Activated naive CD4-positive, alpha-beta T cell treated with anti-CD3 and anti-CD28 coated beads, Interleukin-2, amount 50 U/mL, for 16 hours (primary cell): ENCODE measurements around the gene TARS1.

ENCODE experiments used
- DNase-seq: peaks from one replicate; pipeline ENCODE4 v3.0.0-alpha.2; 2020

The TARS1 gene

DNA sequence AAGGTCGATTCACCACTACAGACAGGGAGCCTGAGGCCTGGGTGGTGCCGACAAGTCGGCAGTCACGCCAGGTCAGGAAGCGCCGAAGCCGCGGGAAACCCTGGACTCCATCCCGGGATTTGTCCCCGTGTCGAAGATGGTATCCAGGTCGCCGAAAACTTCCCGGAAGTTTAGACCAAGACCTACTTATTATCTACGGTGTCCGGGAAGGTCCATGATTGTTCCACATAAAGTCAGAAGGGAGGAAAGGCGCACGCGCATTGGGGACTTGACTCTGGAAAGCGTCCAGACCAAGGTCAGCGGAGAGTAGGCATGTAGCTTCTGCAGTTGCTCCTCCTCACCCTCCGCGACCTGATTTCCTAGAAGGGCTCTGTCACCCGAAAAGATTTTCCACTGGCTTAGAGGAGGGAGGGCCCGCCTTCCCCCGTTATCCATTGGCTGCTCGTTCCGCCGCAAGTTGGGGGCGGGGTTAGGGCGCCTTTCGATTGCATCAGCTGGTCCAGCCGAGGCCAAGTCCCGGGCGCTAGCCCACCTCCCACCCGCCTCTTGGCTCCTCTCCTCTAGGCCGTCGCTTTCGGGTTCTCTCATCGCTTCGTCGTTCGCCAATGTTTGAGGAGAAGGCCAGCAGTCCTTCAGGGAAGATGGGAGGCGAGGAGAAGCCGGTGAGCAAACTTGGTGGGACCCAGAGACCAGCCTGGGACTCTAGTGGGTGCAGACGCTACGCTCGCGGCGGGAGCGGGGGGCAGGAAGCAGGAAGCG, at the start of gene TARS1:
TARS1 (plus strand) TSS at position 484 of the 759 bp plus-strand sequence; CDS start at position 606, 122 bp downstream.
- DNase-seq, result peak; percentile 95

DNA sequence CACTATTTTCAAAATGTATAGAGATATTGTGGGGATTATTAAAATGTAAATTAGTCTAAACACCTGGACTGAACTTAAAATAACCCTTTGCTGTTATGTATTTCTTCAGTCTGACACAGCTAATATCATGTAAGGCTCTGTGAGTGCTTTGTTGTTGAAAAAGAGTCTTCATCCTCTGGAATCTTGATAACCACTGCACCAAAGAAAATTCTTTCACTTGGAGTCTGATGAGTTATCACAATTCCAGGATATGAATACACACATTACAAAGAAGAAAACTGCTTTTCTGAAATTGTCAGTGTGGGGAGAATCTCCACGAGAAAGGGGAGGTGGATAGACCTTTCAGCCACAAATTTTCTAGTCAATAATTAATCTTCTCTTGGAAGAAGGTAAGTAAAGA, 42.3 kb upstream of the TARS1 start:
- no peak for DNase-seq

DNA sequence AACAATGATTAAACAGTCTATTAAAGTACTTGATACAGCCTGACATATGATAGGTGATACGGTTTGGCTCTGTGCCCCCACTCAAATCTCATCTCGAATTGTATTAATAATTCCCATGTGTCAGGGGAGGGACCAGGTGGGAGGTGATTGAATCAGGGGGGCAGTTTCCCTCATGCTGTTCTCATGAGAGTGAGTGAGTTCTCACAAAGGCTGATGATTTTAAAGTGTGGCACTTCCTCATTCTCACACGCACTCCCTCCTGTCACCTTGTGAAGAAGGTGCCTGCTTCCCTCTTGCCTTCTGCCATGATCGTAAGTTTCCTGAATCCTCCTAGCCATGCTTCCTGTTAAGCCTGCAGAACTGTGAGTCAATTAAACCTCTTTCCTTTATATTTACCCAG, 40.1 kb upstream of the TARS1 start:
- DNase-seq, result no peak

DNA sequence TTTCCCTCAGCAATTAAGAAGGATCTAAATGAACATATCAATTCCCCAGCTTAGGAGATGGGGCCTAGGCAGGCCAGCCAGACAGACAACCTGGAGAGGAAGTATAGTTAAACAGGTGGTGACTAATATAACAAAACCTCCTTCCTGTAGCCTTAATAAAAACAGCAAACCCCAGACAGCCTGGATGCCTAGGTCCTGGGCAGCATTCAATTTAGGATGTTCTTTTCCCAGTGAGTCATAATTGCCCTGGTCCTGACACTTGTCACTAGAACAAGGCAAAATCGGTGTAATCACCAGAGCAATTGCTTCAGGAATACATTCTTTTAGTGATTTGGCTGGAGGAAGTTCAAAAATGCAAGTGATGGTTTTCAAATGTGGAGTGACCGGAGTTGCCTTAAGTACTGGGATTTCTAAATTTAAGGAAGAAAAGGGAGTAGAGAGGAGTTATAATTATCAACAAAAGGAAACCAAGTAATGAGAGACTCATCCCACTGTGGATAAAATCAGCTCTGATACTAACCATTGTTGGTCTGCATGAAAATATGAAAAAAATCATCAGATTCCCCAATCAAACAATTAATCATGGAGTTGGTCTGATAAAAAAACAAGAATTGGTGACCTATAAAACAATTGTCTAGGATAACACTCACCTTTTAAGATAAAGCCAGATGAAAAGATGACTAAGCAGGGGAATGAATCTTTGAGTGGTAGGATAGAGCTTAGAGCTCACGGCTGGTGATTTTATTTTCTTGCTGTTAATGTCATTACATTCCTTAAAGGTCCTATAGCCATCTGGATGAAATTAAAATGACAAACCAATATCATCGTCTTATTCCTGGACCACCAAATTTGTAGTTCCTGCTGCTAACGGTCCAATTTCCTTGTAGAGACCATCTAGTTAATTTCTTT, 39.0 kb upstream of the TARS1 start:
- DNase-seq, result no peak

DNA sequence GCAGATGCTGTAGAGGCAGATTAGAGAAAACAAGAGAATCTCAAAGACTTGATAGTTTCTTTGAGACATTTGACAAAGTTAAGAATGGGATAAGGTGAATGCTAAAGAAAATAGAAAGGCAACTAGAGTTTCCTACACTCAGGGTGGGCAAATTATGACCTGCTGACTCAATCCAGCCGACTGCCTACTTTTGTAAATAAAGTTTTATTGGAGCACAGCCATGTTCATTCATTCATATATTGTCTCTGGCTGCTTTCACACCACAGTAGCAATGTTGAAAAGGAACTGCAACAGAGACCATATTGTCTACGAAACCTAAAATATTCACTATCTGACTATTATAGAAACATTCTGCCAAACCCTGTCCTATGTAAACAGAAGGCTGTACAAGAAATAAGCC, 37.6 kb upstream of the TARS1 start:
- DNase-seq, result no peak

DNA sequence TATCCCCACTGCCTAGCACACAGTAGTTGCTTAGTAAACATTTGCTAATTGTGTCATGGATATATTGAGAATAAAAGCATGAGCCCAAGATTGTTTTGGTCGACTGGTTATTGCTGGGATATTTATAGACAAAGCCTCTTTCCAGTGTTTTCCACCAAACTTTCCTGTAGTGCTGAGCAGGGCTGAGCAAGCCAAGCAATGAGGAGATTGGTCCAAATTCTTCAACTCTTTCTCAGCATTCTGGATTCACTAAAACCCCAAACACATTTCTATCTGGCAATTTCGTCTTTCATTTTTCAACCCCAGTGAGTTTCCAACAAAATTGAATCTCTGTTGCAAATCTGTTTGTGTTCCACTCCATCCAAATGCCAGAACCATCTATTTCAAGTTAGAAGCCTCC, 31.9 kb upstream of the TARS1 start:
- no peak for DNase-seq

DNA sequence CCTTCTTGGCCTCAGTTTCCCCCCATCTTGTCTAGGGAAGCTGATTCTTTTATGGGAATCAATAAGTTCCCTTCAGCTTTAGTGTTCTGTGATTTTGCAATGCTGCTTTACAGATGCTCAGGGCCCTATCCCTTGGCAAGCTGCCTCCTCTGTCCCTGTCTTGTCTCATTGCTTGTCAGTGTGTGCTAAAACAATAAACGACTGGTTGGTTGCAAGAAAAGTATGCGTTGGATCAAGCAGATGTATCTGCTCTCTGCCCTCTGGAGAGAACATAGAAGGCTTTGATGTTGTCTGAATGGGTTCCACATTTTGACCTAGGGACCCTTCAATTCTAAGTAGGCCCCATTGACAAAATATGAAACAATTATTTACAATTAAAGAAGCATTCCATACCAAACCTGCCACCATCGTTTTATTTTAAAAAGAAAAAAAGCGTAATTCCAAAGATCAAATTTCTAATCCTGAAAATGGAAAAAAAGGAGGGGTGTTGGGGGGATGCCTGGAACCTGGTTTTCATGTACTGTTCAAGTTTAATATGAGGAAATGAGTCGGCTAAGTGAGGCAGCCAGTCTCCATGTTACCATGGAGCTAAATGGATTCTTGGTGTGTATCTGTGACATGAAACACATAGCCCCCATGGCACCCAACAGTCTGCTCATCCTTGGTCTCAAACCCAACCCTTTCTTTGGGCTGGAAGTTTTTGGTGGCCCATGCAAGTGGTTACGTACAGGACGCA, 31.2 kb upstream of the TARS1 start:
- no peak for DNase-seq

DNA sequence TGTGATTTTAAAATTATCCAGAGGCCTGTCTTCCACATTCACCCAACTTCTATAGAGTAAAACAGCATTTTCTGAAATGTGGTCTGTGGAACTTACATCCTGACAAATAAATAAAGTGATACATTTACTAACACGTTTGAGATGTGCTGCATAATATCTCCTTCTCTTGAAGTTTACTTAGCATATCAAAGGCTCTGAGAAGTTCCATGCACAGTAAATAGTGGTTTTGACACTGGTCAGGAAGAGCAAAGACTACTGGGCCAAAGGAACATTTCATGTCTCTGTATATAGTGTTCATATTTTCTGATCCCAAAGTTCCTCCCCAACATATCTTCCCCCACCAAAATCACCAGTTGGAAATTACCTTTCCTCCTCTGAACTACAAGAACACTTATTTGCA, 30.5 kb upstream of the TARS1 start:
- no peak for DNase-seq

DNA sequence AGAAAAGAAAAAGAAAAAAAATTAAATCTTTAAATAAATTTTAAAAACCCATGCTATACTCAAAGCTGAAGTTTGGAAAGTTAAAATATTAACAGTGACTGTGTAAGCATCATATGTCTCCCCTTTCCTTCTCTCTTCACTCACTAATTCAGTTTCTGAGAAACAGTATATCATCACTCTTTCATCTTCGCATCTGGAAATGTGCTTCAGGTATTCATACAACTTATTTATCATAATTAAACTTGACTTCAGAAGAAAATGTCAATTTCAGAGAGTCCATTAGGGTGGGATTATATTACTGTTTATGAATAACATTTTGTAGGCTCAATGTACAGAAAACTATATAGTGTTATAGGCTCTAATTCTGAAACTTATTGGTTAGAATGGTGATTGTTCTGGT, 29.3 kb upstream of the TARS1 start:
- no peak for DNase-seq

DNA sequence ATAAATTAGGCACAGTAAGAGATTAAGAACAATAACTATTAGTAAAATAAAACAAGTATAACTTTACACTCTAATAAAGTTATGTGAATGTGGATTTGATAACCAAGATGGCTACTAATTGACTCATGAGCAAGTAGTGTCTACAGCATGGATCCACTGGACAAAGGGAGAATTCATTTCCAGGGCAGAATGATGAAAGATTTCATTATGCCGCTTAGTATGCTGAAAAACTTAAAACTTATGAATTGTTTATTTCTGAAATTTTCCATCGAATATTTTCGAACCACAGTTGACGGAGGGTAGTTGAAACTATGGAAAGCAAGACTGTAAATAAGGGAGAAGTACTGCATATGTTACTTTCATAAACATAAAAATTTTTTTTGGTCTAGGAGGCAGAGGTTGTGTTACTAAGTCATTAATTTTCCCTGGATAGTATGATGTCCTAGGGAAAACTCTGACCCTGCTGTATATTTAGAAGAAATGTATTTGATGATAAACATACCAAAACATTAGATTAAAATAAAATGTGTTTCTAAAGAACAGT, 24.9 kb upstream of the TARS1 start:
- no peak for DNase-seq

DNA sequence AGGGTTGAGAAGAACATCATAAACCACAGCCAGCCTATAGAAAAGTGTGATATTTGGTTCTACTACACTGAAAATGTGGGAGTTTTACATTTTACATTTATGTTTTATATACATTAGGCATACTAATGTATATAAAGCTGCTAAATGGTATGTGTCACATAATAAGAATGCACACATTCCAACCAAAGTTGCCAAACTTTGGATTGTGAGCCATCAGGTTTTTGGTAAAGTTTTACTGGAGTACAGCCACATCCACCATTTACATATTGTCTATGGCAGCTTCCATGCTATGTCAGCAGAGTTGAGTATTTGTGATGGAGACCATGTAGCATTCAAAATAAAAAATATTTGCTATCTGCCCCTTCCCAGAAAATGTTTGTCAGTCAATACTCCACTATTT, 23.1 kb upstream of the TARS1 start:
- no peak for DNase-seq

DNA sequence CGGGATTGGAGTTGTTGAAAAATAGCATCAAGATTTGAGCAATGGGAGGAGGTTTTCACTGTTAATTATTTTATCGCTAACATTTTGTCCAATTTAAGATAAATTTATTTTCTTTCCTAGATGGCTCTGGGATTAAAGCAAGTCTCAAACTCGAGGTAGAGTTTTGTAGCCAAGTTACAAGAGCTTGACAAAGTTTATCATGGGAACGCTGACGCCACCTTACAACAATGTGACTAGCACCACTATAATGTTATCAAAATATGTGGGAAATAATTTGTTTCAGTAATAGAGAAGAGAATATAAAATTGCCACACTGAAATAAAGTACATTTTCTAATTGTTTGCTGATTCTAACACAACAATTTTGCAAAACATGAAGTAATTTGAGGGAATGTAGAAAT, 19.8 kb upstream of the TARS1 start:
- no peak for DNase-seq

DNA sequence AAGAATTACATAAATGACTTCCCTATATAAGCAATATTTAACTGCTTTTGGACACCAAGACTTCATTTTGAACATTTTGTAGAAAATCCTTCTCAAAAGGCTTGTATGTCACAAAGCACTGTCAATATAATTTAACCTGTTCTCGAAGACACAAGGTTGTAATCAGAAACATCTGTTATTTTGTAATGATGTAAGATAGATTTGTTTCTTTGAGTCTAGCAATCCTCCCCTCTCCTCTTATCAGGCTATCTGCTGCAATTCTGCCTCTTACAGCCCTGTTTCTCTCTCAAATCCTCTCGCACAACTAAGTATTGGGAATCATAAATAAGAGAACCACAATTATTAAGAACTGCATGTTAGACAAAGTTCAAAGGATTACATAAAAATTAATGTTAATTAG, 18.6 kb upstream of the TARS1 start:
- DNase-seq, result no peak

DNA sequence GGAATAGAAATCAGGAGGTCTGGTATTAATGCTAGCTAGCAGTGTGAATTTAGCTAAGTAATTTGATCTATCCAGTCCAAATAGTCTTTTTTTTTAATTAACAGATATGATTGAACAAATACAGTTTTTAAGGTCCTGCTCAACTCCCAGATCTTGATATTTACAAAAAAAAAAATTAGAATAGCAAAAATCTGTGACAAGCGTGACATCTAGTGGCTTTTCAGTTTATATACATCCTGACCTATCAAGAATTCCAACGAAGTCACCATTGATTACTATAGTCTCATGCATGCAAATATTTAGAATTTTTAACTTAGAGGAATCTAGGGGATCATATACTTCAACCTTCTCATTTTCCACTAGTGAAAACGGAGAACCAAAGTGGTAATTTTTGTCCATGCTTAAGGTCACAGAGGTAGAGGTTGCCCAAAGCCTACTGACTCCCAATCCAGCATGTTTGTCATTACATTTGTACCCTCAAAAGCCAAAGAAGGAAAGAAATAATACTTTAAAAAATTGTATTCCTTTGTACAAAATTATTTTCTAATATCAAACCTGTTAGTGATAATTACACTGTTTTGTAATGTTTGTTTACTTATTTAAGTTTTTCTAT, 17.6 kb upstream of the TARS1 start:
- no peak for DNase-seq

DNA sequence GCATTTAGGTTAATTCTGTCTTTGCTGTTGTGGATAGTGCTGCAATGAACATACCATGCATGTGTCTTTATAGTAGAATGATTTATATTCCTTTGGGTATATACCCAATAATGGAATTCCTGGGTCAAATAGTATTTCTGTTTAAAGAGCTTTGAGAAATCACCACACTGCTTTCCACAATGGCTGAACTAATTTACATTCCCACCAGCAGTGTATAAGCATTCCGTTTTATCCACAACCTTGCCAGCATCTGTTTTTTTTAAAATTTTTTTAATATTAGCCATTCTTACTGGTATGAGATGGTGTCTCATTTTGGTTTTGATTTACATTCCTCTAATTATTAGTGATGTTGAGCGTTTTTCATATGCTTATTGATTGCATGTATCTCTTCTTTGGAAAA, 15.5 kb upstream of the TARS1 start:
- DNase-seq, result no peak

DNA sequence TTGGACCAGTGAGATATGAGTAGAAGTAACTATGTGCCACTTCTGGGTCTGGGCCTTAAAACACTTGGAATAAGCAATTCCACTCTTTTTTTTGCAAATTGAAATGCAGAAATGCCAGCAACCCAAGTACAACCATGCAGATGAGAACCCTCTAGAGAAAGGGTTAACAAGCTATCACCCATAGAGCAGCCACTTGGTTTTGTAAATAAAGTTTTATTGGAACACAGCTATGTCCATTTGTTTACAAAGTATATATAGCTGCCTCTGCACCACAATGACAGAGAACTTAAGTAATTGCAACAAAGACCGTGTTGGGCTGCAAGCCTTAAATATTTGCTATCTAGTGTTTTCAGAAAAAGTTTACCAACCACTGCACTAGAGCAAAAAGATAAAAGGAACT, 9.8 kb upstream of the TARS1 start:
- DNase-seq, result no peak

DNA sequence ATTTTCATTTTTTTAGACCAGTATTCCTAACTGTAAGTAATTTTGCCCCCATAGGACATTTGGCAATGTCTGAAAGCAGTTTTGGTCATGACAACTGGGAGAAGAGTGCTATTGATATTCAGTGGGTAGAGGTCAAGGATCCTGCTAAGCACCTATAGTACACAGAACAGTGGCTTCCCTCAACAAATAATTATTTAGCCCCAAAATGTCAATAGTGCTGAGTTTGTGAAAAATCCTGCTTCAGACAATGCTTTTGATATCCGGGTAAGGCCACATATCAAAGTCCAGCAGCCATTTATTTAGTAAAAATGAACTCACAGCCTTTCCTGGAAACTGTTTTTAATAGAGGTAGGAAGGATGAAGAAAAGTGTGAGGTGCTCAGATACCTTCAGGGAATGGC, 8.1 kb upstream of the TARS1 start:
- no peak for DNase-seq

DNA sequence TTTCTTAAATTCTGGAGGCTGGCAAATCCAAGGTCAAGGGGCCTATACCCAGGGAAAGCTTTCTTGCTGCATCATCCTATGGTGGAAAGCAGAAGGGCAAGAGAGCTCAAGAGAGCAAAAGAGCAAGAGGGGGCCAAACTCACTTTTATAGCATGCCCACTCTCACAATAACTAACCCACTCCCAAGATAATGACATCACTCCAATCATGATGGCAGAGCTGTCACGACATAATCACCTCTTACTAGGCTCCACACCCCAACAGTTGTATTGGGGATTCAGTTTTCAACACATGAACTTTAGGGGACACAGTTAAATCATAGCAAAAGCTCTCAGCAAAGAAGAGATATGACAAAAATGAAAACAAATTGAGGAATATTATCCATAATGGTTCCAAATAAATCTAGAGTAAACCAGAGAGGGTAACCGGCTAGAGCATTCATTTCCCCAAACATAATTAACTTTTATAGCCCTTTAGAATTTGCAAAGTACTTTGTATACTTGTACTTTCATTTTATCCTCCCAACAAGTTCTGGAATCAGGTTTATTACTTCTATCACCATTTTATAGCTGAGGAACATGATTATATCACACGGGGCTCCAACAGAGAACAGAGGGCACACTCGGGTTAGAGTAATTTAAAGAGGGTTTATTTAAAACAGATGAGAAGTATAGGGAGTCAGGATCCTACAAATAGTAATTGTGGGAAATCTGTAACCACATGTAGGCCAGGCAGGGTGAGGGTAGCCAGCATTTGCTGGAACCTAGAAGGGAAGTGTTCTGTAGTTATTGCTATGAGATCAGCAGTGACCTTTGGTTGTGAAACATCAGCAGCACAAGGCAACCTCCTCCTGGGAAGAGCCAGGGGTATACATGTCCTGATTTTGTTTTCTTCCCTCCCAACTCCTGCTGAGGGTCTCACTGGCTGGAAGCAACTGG, 7.2 kb upstream of the TARS1 start:
- no peak for DNase-seq

DNA sequence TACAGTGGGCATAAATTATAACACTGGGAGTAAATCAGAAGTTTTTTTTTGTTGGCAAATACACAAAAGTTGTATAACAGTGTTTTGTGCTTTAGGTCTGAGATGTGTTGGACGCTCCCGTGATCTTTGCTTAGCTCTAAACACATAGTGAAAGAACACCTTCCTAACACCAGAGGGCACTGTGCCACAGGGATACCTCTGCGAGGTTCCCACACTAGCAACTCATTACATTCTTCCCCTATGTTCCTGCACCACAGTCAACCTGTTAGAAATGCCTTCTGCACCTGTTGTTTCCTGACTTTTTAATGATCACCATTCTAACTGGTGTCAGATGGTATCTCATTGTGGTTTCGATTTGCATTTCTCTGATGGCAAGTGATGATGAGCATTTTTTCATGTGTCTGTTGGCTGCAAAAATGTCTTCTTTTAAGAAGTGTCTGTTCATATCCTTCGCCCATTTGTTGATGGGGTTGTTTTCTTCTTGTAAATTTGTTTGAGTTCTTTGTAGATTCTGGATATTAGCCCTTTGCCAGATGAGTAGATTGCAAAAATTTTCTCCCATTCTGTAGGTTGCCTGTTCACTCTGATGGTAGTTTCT, 4.8 kb upstream of the TARS1 start:
- DNase-seq, result peak; percentile 62

DNA sequence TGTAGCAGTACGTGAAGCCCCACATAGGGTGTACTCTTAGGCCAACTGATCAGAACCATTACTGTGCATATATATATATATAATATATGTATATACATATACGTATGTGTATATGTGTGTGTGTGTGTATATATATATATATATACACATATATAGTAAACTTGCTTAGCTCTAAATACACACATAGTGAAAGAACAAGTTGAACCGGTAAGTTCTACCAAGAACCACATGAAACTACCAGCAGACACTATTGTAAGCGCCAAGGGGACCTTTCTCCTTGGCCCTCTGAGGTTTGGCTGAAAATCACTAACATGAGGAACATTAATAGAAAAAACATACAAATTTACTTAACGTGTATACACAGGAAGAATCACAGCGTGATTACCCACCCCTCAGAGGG, 1.8 kb upstream of the TARS1 start:
- DNase-seq, result no peak

DNA sequence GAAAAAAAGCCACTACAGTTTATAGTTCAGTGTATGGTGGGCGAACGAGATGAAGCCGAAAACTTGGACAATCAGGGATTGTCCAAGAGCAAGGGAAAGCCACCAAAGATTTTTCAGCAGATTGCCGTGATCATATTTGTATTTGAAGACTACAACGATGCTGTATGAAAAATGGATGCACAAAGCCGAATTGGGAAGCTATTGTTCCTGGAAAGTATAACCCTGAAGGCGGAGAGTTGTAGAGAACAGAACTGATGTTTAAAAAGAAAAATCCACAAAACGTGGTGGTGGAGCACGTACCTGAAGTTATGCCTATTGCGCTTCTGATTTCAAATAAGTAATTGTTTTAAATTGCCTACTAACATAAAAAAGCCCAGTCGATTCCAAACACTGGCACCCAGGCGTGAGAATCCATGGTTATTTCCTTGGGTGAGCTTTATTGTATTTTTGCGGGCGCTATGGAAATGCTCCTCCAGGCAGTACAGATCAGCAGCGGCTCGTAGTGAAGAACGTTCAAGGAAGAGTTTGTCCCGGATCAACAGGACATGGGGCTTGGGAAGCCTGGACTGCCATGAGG, 772 bp upstream of the TARS1 start:
- DNase-seq, result no peak
